Endodermal cell (in vitro differentiated cells): Measurements from ENCODE around the gene BAD. TPM values are rescaled to one million over a fixed set of nuclear protein-coding genes. Genes with fewer than 3 reads are reported as not detected.
A peak's percentile ranks its signal among the peaks of the same experiment; 100 is the strongest.
"Not testable (repeated sequence)": the region's sequence is repeated elsewhere in the genome, so short reads cannot be mapped to it uniquely, and the experiment has no call there.

Experiments used
- DNase-seq: peaks from one replicate; pipeline ENCODE4 v3.0.0-alpha.2; 2017
- H3K27ac ChIP-seq: 2 replicates; pipeline ENCODE4 v1.5.1; 2013; ENCODE audit warnings: mild to moderate bottlenecking, low read depth, low read length, moderate library complexity
- H3K27me3 ChIP-seq: 2 replicates; pipeline ENCODE4 v1.6.1; 2013; ENCODE audit warnings: mild to moderate bottlenecking, low read length, moderate library complexity; ENCODE audit not compliant: insufficient read depth, control insufficient read depth, poor library complexity, severe bottlenecking
- H3K36me3 ChIP-seq: 2 replicates; pipeline ENCODE4 v1.7.0; 2013; ENCODE audit warnings: mild to moderate bottlenecking, low read length, moderate library complexity; ENCODE audit not compliant: control insufficient read depth, insufficient read depth
- H3K4me1 ChIP-seq: one replicate; pipeline ENCODE4 v1.7.0; 2013; ENCODE audit warnings: low read length; ENCODE audit not compliant: control insufficient read depth, insufficient read depth
- H3K4me3 ChIP-seq: 2 replicates; pipeline ENCODE4 v1.5.1; 2013; ENCODE audit warnings: mild to moderate bottlenecking, low read length, moderate library complexity
- H3K9ac ChIP-seq: 2 replicates; pipeline ENCODE4 v1.6.1; 2013; ENCODE audit warnings: mild to moderate bottlenecking, low read length, moderate library complexity; ENCODE audit not compliant: poor library complexity, severe bottlenecking; ENCODE audit errors: extremely low read depth
- H3K9me3 ChIP-seq: 2 replicates; pipeline ENCODE4 v1.6.1; 2013; ENCODE audit warnings: mild to moderate bottlenecking, low read length, moderate library complexity; ENCODE audit not compliant: control insufficient read depth
- H3K27ac Mint-ChIP-seq: 2 replicates; pipeline ENCODE4 v1.8.0; 2020; ENCODE audit warnings: mixed read lengths
- H3K27me3 Mint-ChIP-seq: 2 replicates; pipeline ENCODE4 v1.8.0; 2021; ENCODE audit warnings: mild to moderate bottlenecking, mixed read lengths; ENCODE audit not compliant: insufficient read depth
- H3K36me3 Mint-ChIP-seq: 2 replicates; pipeline ENCODE4 v1.8.0; 2020; ENCODE audit warnings: low read depth, mixed read lengths
- H3K4me1 Mint-ChIP-seq: 2 replicates; pipeline ENCODE4 v1.8.0; 2020; ENCODE audit warnings: mixed read lengths
- H3K4me3 Mint-ChIP-seq: 2 replicates; pipeline ENCODE4 v1.8.0; 2020; ENCODE audit warnings: mild to moderate bottlenecking, moderate library complexity, mixed read lengths
- H3K9me3 Mint-ChIP-seq: 2 replicates; pipeline ENCODE4 v1.8.0; 2020; ENCODE audit warnings: mild to moderate bottlenecking, mixed read lengths
- WGBS, 2 experiments: methylation state at CpG; one replicate each; pipeline versions ENCODE4 v1.1.5 to v1.1.7; 2013; ENCODE audit warnings: missing lambda C conversion rate in 2 of 2, mixed read lengths in 1 of 2; ENCODE audit not compliant: insufficient coverage in 1 of 2, insufficient read length in 1 of 2; 5-methylcytosine and 5-hydroxymethylcytosine counted together
- total RNA-seq, 2 donors: library from RNA; stranded (reverse); fragmentation: NEBNext Ultra II Directional in 1 of 2; extraction: Animal tissue kit (Norgen Biotek cat#: 25700) in 1 of 2; gene quantifications; 2 replicates in 1 of 2; 3 replicates in 1 of 2; pipeline ENCODE4 v1.2.1, GENCODE V29; 2021
- TF ChIP-seq, protein P1 (sequence below): fragments of 200-600 bp; sonication (generic); conservative IDR thresholded peaks from 2 replicates; pipeline ENCODE4 v1.5.0; 2021; ENCODE audit warnings: antibody characterized with exemption, mild to moderate bottlenecking

BAD gene
- total RNA-seq, 2 donors from 2014 or later = 42.3 to 48.2 TPM

DNA sequence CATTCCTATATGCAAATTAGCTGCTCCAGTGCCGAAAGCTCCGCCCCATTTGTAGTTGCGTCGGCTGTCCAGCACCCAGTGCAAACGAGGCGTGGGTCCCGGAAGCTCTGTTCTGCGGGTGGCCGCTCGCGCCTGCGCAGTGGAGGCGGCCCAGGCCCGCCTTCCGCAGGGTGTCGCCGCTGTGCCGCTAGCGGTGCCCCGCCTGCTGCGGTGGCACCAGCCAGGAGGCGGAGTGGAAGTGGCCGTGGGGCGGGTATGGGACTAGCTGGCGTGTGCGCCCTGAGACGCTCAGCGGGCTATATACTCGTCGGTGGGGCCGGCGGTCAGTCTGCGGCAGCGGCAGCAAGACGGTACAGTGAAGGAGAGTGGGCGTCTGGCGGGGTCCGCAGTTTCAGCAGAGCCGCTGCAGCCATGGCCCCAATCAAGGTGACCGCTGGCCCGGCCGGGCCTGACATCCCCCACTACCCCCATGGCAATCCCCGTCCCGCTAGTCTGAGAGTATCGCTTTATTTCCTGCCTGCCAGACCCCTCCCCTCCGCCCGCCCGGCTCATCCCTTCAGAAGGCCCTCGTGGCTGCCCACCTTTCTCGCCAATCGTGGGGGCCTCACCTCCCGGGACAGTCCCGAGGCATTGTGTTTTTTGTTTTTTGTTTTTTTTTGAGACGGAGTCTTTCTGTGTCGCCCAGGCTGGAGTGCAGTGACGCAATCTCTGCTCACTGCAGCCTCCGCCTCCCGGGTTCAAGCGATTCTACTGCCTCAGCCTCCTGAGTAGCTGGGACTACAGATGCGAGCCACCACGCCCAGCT lies 33.7 kb upstream of the BAD start, which contains the start of gene PRDX5:
PRDX5 (plus strand) TSS at position 161 of the 805 bp plus-strand sequence; CDS start at position 256, 95 bp downstream.
- TF ChIP-seq, protein P1, sequence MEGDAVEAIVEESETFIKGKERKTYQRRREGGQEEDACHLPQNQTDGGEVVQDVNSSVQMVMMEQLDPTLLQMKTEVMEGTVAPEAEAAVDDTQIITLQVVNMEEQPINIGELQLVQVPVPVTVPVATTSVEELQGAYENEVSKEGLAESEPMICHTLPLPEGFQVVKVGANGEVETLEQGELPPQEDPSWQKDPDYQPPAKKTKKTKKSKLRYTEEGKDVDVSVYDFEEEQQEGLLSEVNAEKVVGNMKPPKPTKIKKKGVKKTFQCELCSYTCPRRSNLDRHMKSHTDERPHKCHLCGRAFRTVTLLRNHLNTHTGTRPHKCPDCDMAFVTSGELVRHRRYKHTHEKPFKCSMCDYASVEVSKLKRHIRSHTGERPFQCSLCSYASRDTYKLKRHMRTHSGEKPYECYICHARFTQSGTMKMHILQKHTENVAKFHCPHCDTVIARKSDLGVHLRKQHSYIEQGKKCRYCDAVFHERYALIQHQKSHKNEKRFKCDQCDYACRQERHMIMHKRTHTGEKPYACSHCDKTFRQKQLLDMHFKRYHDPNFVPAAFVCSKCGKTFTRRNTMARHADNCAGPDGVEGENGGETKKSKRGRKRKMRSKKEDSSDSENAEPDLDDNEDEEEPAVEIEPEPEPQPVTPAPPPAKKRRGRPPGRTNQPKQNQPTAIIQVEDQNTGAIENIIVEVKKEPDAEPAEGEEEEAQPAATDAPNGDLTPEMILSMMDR = peak; percentile 46
- Mint-ChIP-seq H3K36me3 (peaks cover 42% of the 10 kb centered on the region), H3K4me1 (peaks cover 12% of the 10 kb centered on the region), H3K9me3 (no peaks in the 10 kb centered on the region), H3K27me3 (no peaks in the 10 kb centered on the region), H3K27ac (peak within 1 kb of the TSS; percentile 99), H3K4me3 (peak within 1 kb of the TSS; percentile 94)
- Histone ChIP-seq H3K4me3 (peak within 1 kb of the TSS; percentile 84), H3K9me3 (no peaks in the 10 kb centered on the region), H3K27me3 (no peaks in the 10 kb centered on the region), H3K4me1 (peaks cover 5% of the 10 kb centered on the region), H3K9ac (peak within 1 kb of the TSS; percentile 93), H3K36me3 (peaks cover 51% of the 10 kb centered on the region), H3K27ac (peak within 1 kb of the TSS; percentile 98)
- peak; percentile 97 for DNase-seq
- 0 to 1% methylated on average over 39 to 61 of the region's 61 CpGs for WGBS, 2 experiments

DNA sequence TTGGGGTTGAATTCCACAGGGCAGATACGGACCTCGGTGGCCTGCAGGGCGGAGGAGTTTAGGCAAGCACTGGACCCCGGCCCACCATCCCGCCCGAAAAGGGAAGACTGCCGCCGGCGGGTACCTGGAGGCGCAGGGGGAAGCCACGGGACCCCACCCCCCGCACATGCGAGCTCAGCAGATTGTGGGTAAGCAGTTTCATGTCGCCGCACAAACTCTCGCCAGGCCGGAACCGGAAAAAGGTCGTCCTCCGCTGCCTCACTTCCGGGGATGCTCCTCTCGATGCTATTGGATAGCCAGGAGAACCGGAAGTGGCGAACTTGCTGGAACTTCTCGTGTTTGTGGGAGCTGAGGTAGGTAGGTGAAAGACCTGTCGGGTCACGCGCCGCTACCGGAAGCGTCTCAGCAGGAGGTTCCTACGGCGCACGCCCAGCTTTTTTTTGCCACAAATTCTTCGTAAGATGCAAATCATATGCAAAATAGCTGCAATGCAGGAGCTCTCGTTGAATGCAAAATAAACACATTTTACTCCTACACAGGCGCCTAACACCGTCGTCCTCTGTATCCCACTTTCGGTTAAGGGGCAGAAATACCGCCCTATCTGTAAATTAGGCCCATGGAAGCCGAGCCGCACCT lies 33.0 kb upstream of the BAD start, which contains the start of gene TRMT112:
TRMT112 (minus strand) TSS at position 235 of the 636 bp plus-strand sequence; CDS start at position 202, 33 bp downstream.
- Histone ChIP-seq H3K9me3 (no peaks in the 10 kb centered on the region), H3K9ac (peak within 1 kb of the TSS; percentile 93), H3K4me3 (peak within 1 kb of the TSS; percentile 84), H3K4me1 (peaks cover 5% of the 10 kb centered on the region), H3K27ac (peak within 1 kb of the TSS; percentile 98), H3K36me3 (peaks cover 51% of the 10 kb centered on the region), H3K27me3 (no peaks in the 10 kb centered on the region)
- 0% methylated on average over 40 to 43 of the region's 43 CpGs for WGBS, 2 experiments
- Mint-ChIP-seq H3K9me3 (no peaks in the 10 kb centered on the region), H3K4me1 (peaks cover 12% of the 10 kb centered on the region), H3K36me3 (peaks cover 47% of the 10 kb centered on the region), H3K27me3 (no peaks in the 10 kb centered on the region), H3K4me3 (peak within 1 kb of the TSS; percentile 94), H3K27ac (peak within 1 kb of the TSS; percentile 99)
- TF ChIP-seq, protein P1 = no peak
- peak; percentile 98 for DNase-seq

DNA sequence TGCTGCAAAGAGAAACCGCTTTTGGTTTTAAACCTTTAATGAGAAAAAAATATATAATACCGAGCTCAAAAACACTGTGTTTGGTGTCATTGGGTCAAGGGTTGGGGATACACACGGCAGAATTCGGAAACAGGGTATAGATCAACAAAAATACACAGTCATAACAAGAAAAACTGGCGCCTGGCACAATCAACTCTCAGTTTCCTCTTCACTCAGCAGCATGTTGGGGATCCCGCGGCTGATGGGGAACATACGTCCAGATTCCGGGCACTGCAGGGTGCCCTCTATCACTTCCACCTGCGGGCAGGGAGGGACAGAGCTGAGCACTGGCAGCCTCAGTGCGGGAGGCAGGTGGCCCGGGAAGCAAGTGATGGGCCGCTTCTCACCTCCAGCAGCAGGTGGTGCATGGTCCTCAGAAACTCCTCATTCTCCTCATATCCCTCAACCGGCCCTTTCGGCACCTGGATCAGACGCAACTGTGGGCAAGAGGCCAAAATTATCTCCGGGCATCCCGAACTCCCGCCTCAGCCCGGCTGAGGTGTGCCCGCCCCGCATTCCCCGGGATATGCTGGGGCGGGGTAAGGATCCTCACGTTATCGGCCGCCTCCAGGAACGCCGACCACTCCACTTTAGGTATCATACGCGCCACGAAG lies 32.3 kb upstream of the BAD start:
- Mint-ChIP-seq H3K4me1 (peaks cover 12% of the 10 kb centered on the region), H3K27me3 (no peaks in the 10 kb centered on the region), H3K36me3 (peaks cover 46% of the 10 kb centered on the region), H3K9me3 (no peaks in the 10 kb centered on the region), H3K27ac (peak overlapping the region; percentile 99), H3K4me3 (peak overlapping the region; percentile 94)
- H3K4me3 ChIP-seq = peak overlapping the region; percentile 84
- H3K9ac ChIP-seq = peak overlapping the region; percentile 93
- no peaks in the 10 kb centered on the region for H3K9me3 ChIP-seq
- TF ChIP-seq, protein P1 = peak; percentile 57
- H3K4me1 ChIP-seq = peaks cover 5% of the 10 kb centered on the region
- no peaks in the 10 kb centered on the region for H3K27me3 ChIP-seq
- peaks cover 47% of the 10 kb centered on the region for H3K36me3 ChIP-seq
- peak overlapping the region; percentile 98 for H3K27ac ChIP-seq
- WGBS, 2 experiments = 1 to 9% methylated on average over 16 to 32 of the region's 32 CpGs
- DNase-seq = peak; percentile 82

DNA sequence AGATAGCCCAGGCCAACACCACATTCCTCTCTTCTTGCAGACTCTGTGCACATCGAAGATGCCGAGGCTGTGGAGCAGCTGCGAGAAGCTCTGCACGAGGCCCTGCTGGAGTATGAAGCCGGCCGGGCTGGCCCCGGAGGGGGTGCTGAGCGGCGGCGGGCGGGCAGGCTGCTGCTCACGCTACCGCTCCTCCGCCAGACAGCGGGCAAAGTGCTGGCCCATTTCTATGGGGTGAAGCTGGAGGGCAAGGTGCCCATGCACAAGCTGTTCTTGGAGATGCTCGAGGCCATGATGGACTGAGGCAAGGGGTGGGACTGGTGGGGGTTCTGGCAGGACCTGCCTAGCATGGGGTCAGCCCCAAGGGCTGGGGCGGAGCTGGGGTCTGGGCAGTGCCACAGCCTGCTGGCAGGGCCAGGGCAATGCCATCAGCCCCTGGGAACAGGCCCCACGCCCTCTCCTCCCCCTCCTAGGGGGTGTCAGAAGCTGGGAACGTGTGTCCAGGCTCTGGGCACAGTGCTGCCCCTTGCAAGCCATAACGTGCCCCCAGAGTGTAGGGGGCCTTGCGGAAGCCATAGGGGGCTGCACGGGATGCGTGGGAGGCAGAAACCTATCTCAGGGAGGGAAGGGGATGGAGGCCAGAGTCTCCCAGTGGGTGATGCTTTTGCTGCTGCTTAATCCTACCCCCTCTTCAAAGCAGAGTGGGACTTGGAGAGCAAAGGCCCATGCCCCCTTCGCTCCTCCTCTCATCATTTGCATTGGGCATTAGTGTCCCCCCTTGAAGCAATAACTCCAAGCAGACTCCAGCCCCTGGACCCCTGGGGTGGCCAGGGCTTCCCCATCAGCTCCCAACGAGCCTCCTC lies 31.4 kb upstream of the BAD start:
- not testable (repeated sequence) for H3K4me1 ChIP-seq, H3K9me3 ChIP-seq, H3K27me3 Mint-ChIP-seq, H3K9ac ChIP-seq, H3K27me3 ChIP-seq, H3K27ac ChIP-seq, DNase-seq, H3K9me3 Mint-ChIP-seq
- Mint-ChIP-seq H3K27ac (peak overlapping the region; percentile 99), H3K4me3 (peak overlapping the region; percentile 94), H3K4me1 (peaks cover 12% of the 10 kb centered on the region), H3K36me3 (peaks cover 40% of the 10 kb centered on the region)
- Histone ChIP-seq H3K36me3 (peaks cover 40% of the 10 kb centered on the region), H3K4me3 (peak overlapping the region; percentile 84)
- 87 to 100% methylated on average over 5 to 25 of the region's 25 CpGs for WGBS, 2 experiments
